Stimulated activated CD4-positive, alpha-beta T cell treated with anti-CD3 and anti-CD28 coated beads, Interleukin-4, amount 100 ng/mL, for 1 hour (primary cell): ENCODE measurements around the gene NEO1.
"Not testable (repeated sequence)": the region's sequence is repeated elsewhere in the genome, so short reads cannot be mapped to it uniquely, and the experiment has no call there.

Source experiments
- DNase-seq: peaks from one replicate; pipeline ENCODE4 v3.0.0-alpha.2; 2020

Gene NEO1

DNA sequence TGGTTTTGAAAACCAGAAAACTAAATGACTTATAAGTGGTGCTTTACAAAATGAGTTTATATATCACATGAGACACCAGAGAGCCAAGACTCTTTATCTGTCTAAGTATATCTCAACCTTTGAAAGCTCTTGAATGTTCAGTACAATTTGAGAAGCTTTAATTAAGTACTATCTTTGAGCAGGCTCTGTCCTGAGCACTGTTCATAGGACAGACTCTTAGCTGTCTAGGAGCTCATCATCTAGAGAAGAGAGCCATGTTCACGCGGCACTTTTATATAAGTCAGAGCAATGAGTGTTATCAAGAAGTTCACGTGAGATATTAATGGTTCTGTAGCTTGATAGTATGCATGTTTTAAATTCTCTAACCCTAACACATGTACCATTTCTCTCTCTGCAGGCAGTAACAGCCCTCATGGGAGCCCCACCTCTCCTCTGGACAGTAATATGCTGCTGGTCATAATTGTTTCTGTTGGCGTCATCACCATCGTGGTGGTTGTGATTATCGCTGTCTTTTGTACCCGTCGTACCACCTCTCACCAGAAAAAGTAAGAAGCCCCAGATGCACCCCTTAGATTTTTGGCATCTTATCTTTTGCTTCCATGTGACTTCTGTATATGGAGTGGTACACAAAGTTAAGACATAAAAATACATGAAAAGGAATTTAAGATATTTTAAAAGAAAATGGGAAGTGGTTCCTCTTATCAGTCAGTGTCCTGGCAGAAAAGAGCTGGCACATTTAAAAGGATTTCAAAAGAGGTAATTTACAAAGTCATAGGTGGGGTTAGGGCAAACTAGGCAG, 230.5 kb downstream of the NEO1 start:
- DNase-seq: no peak

GRCh38 chr15:73283366-73283962, 231.2 kb downstream of the NEO1 start:
- DNase-seq: no peak

GRCh38 chr15:73284090-73284716, 231.9 kb downstream of the NEO1 start:
- no peak for DNase-seq

DNA sequence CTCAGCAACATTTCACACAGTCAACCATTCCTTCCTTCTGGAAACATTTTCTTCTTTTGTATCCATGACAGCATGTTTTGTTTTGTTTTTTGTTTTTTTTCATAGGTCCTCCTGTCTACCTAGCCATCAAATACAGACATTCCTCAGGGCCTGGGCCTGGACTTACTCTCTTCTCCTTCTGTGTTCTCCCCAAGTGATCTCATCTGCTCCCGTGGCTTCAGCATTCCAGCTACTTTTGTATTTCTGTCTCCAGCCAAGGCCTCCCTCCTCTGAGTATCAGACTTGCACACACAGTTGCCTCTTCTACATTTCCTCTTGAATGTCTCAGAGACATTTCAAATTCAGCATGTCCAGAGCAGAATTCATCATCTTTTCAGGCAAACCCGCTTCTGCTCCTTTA, 234.0 kb downstream of the NEO1 start:
- no peak for DNase-seq

DNA sequence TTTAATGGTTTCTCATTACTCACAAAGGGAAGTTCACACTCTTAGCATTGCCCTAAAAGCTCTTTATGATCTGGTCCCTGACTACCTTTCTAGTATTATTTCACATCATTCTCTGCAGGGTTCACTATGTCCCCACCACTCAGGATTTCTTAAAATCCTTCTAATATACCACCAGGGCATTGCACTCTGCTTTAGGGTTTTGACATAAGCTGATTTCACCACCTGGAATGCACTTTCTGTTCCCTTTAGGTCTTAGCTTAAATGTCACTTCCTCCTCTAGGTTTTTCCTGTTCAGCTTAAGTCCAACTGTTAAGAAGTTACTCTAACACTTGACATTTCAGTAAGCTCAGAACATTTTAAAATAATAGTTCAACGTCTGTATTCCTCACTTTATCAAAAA, 234.8 kb downstream of the NEO1 start:
- DNase-seq: no peak

GRCh38 chr15:73291441-73291840, 239.2 kb downstream of the NEO1 start:
- no peak for DNase-seq

DNA sequence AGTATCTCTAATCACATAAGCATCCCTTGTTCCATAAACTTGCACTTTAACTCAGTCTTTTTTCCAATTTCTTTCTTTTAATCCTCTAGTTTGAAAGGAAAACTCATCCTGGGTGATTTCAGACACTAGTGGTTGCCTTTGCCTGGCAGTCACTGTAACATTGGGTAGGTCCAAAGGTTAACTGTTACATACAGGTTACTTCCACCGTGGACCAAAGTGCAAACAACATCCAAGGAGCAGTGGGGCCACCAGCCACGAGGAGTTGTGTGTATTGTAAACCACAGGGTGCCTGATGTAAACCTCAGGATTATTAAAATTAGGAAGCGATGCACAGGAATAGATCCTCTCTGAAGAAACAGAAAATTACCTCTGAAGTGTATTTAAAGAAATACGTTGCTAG, 241.5 kb downstream of the NEO1 start:
- no peak for DNase-seq

DNA sequence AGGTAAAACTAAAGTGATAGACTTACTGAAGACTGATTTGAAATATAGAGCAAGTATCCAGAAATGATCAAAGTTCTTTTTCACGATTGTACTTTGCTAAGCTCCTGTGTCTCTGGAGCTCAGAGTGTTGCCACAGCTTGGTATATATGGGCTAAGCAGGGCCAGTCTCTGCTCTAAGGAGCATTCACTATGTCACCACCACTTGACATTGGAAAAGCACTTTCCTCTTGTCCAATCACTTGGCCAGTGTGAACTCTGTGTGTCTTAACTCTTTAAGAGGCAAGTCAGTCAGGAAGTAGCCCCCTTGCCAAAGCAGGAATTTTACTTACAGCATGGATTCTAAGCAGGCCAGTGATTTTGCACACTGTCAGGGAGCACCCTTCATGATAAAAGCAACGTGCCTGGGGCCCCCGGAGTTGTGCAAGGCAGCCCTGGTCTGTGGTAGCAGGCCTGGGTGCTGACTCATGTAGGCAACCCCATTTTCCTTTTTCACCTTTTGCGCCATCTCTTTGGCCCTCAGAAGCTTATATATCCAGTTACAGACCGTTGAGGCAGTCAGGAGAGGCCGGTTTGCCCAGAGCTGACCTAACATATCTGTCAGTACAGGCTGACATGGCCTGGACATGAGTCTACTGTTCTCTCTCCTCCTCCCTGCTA, 243.5 kb downstream of the NEO1 start:
- DNase-seq: no peak

- DNase-seq: no peak
Measured at GRCh38 chr15:73296609-73297353, 244.5 kb downstream of the NEO1 start.

GRCh38 chr15:73298522-73299245, 246.4 kb downstream of the NEO1 start:
- no peak for DNase-seq

- DNase-seq: not testable (repeated sequence)
Measured at GRCh38 chr15:73300286-73300685, 248.0 kb downstream of the NEO1 start.

- no peak for DNase-seq
Measured at GRCh38 chr15:73303636-73304035, 251.4 kb downstream of the NEO1 start.

DNA sequence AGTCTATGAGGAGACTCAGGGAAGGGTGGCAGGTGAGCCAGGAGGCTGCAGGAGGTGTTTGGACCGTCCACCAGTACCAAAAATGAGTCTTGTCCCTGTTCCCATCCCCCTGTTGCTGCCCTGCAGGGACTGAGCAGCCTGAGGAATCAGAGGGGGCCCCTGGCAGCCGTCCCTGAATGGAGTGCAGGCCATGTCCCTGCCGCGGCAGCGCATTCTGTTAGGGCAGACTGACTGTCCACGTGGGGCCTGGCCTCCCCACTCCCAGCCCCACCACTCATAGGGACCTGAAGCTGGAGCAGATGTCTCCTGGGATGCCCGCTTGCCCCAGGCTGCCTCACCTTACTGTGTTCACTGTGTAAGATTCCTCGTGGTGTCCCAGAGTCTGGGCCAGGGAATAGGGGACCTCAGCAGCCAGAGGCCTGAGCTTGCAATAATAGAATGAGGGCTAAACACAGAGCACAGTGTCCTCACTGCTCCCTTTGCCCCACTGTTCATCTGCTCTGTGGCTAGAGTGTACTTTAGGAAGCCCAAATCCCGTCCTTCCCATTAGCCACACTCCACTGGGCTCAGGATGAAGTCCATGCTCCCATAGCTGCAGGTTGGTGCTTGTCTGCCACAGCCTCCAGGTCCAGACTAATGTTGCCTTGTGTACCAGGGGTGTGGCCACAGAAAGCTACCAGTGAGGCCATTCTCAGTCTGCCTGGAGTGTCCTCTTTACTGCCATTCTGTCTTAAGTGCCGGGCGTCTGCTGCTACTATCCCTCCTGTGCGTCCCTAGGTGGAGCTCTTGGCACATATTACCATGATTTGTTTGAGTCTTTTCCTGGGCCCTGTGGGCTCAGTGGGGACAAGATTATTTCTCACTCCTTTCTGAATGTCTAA, 253.3 kb downstream of the NEO1 start:
- DNase-seq: no peak

DNA sequence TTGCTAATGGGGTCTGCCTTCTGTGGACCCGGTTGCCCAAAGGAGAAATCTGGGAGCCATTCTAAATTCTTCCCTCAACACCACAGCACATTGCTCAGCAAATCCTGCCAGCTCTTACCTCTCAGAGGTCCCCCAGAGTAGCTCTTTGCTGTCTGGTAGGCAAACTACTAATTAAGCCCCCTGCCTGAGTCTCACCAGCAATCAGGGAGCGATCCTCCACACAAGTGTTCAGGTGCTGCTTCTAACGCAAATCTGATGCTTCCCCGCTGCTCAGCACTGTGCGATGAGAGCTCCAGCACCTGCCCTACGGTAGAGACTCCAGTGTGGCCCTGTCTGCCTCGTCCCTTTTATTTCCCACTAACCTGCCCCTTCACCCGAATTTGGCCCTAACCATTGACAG, 256.0 kb downstream of the NEO1 start:
- no peak for DNase-seq

DNA sequence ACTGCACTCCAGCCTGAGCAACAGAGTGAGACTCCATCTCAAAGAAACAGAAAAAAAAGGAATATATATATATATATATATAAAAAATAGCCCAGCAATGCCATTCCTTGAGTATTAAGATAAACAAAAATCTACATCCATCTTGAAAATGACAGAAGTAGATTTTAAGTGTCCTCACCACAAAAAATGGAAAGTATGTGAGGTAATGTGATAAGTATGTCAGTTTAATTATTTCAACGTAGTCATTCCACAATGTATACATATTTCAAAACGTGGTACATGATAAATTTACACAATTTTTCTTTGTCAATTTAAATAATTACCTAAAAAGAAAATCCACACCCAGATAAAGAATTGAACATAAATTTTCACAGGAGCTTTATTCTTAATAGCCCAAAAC, 261.6 kb downstream of the NEO1 start:
- DNase-seq: no peak

DNA sequence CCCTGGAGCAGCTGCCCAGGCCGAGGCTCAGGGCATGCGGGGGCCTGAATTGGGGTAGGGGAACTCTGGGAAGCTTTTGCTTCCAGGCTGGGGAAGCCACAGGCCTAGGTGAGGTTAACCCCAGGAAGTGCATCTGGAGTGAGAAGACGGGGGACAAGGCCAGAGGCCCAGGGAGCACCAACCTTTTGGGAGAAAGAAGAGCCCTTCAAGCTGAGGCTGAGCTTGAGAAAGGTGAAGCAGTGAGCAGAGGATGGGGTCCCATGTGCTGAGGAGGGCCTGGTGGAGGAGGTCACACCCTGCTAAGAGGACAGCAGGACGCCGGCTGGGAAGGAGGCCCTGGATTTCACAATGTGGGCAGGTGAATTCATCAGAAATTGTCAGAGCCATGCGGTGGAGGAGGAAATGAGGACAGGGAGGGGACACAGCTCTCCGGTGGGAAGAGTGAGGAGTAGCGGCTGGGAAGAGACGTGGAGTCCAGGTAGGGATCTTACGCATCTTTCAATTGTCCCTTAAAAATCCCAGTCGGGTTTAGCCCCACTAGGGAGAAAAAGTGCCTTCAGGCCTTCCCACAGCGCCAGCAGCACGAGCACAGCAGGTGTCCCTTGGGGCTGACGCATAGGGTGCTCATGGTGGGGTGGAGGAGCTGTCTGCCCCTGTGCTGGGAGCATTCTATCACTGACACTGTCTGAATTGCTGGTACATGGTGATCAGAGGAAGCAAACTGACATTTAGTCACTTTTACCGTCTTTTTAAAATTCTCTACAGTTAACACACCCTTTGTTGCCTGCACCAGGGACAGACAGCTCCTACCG, 265.6 kb downstream of the NEO1 start:
- no peak for DNase-seq

DNA sequence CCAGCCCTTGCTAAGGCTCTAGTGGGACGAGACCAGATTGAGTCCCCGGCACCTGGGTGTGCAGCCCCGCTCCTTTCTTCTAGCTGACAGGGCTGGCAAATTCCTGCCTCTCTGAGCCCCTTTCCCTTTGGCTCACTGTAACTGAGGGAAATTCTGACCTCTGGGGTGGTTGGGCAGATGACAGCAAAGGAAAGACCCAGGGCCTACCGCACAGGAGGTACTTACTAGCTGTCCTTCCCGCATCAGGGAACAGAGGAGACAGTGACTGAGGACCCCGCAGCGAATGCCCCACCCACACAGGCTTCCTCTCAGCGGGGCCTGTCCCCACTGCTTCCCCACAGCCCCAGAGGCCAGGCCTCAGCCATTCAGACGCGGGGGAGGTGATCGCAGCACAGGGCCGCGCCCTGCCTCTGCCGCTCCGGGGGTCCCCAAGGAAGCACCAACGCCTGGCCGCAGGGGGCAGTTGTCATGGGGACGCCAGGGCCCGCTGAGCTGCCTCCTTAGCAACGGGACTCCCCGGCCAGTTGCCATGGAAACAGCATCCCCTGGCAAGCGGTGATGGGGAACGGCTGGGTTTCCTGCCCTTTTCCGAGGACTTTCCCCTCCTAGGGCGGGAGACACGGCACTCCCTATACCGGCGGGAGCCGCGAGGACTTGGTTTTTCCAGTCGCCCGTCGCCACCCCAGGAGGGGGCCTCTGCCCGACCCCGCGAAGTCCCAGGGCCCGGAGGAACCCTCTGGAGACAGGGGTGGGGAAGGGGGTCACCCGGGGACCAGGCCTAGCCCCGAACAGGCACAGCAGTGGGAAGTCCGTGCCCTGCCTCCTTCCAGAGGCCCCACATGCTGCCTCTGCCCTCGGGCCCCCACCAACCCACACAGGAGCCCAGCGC, 266.4 kb downstream of the NEO1 start:
- no peak for DNase-seq

DNA sequence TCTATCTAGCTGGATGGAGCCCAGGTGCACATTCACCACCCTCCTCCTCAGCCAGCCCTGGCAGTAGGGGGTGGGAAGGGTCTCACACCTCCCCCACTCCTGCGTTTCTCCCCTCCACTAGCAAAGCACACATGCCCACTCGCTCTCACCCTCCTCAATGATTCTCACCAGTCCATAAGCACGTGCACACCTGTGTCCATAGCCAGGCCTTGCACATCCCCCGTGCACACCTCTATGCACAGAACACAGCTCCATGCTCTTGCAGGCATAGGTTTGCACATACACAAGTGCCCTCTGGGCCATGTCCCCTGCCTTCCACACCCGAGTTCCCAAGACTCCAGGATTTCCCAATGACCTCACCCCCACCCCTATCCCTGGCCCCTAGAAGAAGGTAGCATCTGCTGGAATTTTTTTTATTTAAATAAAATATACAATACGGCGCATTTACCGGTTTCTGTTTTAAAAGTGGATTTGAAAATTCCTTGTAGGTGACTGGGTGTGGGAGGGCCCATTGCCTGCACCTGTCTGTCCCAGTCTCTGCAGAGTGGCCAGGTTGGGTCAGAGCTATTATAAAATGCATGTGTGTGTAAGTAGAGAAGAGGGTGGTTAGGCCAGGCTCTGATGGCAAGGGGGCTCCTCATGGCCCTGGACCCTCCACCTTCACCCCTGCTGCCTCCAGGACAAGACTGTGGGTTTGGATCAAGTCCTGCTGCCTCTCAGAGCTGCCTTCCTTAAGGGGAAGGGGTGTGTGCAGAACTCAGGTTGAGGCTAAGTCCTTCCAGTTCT, 267.4 kb downstream of the NEO1 start:
- DNase-seq: no peak
